ENCODE data around the gene USP9Y. TPM values are rescaled to one million over a fixed set of nuclear protein-coding genes. Genes with fewer than 3 reads are reported as not detected.

Gene USP9Y
- total and polyA plus RNA-seq, 10 donors, result 0.17 to 33.5 (median 24.5) TPM; not detected in 5

DNA sequence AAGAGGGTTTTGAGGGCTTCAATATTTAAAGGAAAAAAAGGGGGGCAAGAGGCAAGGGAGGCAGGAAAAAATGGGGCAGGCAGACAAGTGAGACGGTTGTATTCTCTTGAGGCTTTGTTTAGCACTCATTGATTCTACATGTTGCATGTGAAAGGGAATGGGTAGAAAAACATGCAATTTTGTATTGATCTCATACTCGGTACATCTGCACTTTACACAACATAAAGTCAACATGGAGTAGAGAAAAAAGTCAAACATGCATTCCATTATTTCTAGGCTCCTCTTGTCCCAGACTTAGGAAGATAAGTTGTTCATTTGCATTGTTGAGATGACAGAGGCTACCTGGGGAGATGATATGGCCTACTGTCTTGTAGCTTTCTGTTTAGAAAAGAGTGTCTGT is 166.9 kb downstream of the USP9Y start:
- Histone ChIP-seq H3K4me1 (no peaks in the 10 kb centered on the region), H3K36me3 (no peaks in the 10 kb centered on the region), H3K4me3 (no peak overlapping the region), H3K27ac (no peak overlapping the region), H3K27me3 (replicated peaks in 1 of 7) (no peaks in the 10 kb centered on the region), H3K9me3 (no peaks in the 10 kb centered on the region)
- intact Hi-C loops (cut with DNase I; ENCODE audit: low total_unique reads), result no loop called here
- 92 to 97% (median 95%) methylated on average over 2 of the region's 2 CpGs; no CpG with 5 or more reads in 2 of the 5 donors for WGBS, 5 donors
- TF ChIP-seq POLR2A (IDR thresholded peaks at IDR 0.05) (no peak), POLR2AphosphoS5 (IDR thresholded peaks at IDR 0.05) (no peak)
- TF ChIP-seq, protein P1, sequence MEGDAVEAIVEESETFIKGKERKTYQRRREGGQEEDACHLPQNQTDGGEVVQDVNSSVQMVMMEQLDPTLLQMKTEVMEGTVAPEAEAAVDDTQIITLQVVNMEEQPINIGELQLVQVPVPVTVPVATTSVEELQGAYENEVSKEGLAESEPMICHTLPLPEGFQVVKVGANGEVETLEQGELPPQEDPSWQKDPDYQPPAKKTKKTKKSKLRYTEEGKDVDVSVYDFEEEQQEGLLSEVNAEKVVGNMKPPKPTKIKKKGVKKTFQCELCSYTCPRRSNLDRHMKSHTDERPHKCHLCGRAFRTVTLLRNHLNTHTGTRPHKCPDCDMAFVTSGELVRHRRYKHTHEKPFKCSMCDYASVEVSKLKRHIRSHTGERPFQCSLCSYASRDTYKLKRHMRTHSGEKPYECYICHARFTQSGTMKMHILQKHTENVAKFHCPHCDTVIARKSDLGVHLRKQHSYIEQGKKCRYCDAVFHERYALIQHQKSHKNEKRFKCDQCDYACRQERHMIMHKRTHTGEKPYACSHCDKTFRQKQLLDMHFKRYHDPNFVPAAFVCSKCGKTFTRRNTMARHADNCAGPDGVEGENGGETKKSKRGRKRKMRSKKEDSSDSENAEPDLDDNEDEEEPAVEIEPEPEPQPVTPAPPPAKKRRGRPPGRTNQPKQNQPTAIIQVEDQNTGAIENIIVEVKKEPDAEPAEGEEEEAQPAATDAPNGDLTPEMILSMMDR (IDR thresholded peaks at IDR 0.05 in 8 of 11, conservative IDR thresholded peaks at IDR 0.05 in 3 of 11), result no peak
- no peak for DNase-seq

DNA sequence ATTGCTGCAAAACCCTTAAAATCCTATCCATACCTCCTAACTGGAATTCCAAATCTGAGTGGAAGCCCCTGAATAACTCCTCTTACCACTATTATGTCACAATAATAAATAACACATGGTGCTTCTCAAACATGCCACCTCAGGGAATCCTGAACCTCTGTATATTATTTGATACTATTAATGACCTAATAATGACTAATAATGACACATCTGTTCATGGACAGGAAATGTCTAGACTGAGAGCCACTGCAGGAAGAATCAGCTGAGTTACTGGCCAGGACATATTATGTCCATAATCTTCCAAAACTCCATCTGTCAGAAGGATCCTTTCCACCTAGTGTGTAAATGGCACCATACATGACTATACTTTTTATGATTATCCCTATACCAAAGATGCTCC is 195.9 kb downstream of the USP9Y start:
- Histone ChIP-seq H3K27me3 (replicated peaks in 1 of 7) (peaks cover 0 to 4% (median 0%) of the 10 kb centered on the region in 7 donors), H3K36me3 (no peaks in the 10 kb centered on the region), H3K4me1 (no peaks in the 10 kb centered on the region), H3K9me3 (peaks cover 0 to 10% (median 0%) of the 10 kb centered on the region in 8 donors), H3K27ac (no peak overlapping the region), H3K4me3 (no peak overlapping the region)
- DNase-seq, result no peak
- intact Hi-C loops (cut with DNase I; ENCODE audit: low total_unique reads), result no loop called here
- no peak for TF ChIP-seq POLR2AphosphoS5 (IDR thresholded peaks at IDR 0.05)
- TF ChIP-seq, protein P1 (IDR thresholded peaks at IDR 0.05 in 8 of 11, conservative IDR thresholded peaks at IDR 0.05 in 3 of 11), result no peak

DNA sequence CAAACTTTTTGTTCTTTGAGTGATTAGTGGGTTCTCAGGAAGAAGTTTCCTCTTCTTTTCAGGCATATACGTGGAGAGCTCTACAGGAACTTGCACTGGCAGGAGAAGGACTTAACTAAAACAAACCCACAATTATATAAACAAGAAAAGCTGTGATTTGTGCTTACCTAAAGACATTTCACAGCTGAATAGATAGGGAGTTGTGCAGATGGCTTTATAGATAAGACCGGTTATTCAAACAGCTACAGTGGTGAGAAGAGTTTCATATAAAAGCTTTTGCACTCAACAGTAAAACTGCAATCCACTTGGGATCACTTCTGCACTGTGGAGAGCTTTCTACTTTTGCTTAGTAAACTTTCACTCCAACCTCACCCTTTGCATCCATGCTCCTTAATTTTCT is 197.6 kb downstream of the USP9Y start:
- H3K27ac ChIP-seq, result no peak overlapping the region
- H3K36me3 ChIP-seq, result no peaks in the 10 kb centered on the region
- H3K9me3 ChIP-seq, result no peaks in the 10 kb centered on the region
- H3K4me1 ChIP-seq, result no peaks in the 10 kb centered on the region
- H3K4me3 ChIP-seq, result no peak overlapping the region
- WGBS, 5 donors, result 9 to 18% (median 10%) methylated on average over 2 of the region's 2 CpGs; no CpG with 5 or more reads in 2 of the 5 donors
- H3K27me3 ChIP-seq (replicated peaks in 1 of 7), result peaks cover 0 to 4% (median 0%) of the 10 kb centered on the region in 7 donors
- no peak for DNase-seq
- TF ChIP-seq, protein P1 (IDR thresholded peaks at IDR 0.05 in 8 of 11, conservative IDR thresholded peaks at IDR 0.05 in 3 of 11), result no peak
- no peak for TF ChIP-seq POLR2AphosphoS5 (IDR thresholded peaks at IDR 0.05)
- TF ChIP-seq POLR2A (IDR thresholded peaks at IDR 0.05), result no peak
- intact Hi-C loops (cut with DNase I; ENCODE audit: low total_unique reads), result no loop called here

DNA sequence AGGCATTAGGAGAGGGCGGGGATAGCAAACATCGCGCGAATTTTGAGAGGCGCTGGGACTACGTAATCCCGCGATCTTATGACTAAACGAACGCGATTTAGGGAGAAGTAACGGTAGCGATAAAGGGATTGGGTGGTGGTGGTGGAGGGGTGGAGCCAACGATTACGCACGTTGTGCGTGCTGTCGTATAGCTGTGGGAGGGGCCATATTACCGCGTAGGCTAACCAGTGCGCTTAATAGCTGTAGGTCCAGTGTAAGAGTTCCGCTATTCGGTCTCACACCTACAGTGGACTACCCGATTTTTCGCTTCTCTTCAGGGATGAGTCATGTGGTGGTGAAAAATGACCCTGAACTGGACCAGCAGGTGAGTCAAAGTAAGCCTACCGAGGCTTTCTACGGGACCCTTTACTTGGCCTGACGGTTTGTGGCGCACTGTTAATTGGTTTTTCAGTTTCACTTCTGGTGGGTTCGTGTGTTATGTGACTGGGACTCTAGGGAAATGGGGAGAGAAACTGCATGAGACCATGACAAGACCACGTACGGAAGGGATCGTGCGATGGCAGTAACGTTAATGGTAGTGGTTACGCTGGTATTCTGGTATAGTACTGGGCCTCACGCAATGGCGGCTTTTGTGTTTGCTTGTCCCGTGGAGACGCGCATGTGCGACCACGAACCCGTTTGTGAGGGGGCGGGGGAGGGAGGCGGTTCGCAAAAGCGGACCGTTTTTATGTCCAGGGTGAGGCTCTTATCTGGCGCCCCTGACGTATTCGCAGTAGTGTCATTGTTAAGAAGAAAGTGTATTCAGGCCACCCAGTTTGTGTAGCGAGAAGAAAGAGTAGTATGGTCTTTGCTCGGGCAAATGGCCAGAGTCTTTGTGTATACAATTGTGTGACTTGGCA is 203.8 kb downstream of the USP9Y start, which contains the start of gene DDX3Y:
DDX3Y (plus strand) TSS at position 251 of the 899 bp plus-strand sequence; CDS start at position 320, 69 bp downstream.
- 0 to 6% (median 1%) methylated on average over 34 to 54 of the region's 54 CpGs; no CpG with 5 or more reads in 2 of the 5 donors for WGBS, 5 donors
- peak within 1 kb of the TSS in 4 of 8 donors; percentile 25 to 62 (median 54) for H3K4me3 ChIP-seq
- intact Hi-C loops (cut with DNase I; ENCODE audit: low total_unique reads), result no loop called here
- no peaks in the 10 kb centered on the region for H3K27me3 ChIP-seq (replicated peaks in 1 of 7)
- TF ChIP-seq POLR2A (IDR thresholded peaks at IDR 0.05) (no peak), POLR2AphosphoS5 (IDR thresholded peaks at IDR 0.05) (no peak)
- TF ChIP-seq, protein P1 (IDR thresholded peaks at IDR 0.05 in 8 of 11, conservative IDR thresholded peaks at IDR 0.05 in 3 of 11), result no peak
- H3K4me1 ChIP-seq, result peaks cover 0 to 39% (median 12%) of the 10 kb centered on the region in 6 donors
- H3K36me3 ChIP-seq, result peaks cover 0 to 8% (median 0%) of the 10 kb centered on the region in 6 donors
- H3K9me3 ChIP-seq, result no peaks in the 10 kb centered on the region
- no peak for DNase-seq
- peak within 1 kb of the TSS in 3 of 8 donors; percentile 96 to 97 (median 96) for H3K27ac ChIP-seq

Data from spleen (tissue), 11 donors.